NK-92 (cell line): ENCODE measurements around the gene EHBP1L1.

Source experiments
- DNase-seq: peaks from one replicate; lab custom pipeline; 2025; ENCODE audit not compliant: unreplicated experiment; lab: John Stamatoyannopoulos, UW

EHBP1L1 gene

DNA sequence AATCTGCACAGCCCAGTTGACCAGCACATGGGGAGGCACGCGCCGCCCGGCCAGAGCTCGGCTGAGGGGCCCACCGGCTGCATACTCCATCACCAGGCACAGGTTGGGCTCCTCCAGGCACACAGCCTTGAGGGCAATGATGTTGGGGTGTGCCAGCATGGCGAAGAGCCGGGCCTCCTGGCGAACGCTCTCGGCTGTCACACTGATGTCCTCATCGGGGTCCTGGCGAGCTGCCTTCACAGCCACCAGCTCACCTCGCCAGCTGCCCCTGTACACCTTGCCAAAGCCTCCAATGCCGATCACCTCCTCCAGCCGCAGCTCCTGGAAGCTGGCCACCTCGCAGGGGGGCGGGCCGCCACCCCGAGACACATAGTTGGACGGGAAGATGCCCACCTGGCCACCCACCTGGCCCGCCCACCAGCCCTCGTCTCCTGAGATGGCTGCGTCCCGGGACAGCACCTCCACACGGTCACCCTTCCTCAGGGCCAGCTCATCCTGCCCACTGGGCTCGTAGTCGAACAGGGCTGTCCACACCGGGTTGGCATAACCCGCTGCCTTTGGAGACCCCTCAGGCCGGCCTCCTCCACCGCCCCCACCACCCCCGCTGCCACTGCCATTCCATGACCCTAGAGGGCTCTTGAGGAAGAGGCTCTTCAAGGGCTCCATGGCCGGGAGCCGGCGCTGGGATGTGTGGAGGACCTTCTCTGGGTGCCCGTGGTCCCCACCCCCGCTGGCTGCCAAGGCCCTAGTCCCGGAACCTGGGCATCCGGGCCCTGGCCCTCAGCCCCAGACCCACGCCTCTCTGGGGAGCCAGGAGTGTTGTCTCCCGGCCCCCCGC, 37.5 kb downstream of the EHBP1L1 start:
- no peak for DNase-seq

- DNase-seq = peak; percentile 99
Measured at GRCh38 chr11:65615229-65615949, 39.5 kb downstream of the EHBP1L1 start, which contains the start of gene PCNX3. Gene PCNX3 (plus strand): TSS chr11:65615776. CDS start chr11:65616312, 536 bp downstream.

- DNase-seq = no peak
Measured at GRCh38 chr11:65615950-65616574, 40.2 kb downstream of the EHBP1L1 start.

DNA sequence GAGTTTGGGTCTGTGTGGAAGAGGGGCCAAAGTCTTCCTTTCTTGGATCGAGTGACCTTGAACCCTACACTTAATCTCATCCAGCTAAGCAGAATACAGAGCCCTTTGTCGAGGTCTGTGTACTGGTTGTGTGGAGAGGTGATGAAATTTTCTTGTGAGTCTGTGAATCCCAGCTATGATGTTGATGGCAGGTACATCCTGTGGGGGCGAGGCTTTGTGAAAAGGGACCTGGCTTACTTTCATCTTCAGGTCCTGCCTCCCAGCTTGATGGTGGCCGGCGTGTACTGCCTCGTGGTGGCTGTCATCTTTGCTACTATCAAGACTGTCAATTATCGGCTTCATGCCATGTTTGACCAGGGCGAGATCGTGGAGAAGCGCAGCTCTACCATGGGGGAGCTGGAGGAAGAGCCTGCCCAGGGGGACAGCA, 40.7 kb downstream of the EHBP1L1 start:
- no peak for DNase-seq

DNA sequence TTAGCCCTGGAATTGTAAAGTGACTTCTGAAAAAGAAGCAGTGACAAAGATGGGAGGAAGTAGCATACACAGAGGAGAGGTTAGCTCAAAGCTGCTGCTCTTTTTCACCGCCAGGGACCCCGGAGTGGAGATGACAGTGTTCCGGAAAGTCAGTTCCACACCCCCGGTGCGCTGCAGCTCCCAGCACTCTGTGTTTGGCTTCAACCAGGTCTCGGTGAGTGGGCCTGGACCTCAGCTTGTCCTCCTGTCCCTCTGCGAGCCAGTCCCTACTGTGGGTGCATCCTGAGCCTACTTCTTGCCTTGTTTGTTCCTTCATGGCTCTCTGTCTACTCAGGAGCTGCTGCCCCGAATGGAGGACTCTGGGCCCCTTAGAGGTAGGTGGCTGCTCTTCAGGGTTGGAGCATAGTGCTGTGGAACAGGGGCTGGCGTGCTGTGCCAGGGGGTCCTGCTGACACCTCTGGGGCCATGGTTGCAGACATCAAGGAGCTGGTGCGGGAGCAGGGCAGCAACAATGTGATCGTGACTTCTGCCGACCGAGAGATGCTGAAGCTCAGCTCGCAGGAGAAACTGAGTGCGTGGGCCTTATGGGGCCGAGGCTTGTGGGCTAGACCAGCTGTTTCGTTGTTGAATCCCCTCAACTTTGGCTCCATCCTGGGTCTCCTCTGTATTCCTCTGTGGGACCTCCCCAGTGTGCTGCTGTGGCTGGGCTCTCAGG, 41.4 kb downstream of the EHBP1L1 start:
- DNase-seq = no peak

DNA sequence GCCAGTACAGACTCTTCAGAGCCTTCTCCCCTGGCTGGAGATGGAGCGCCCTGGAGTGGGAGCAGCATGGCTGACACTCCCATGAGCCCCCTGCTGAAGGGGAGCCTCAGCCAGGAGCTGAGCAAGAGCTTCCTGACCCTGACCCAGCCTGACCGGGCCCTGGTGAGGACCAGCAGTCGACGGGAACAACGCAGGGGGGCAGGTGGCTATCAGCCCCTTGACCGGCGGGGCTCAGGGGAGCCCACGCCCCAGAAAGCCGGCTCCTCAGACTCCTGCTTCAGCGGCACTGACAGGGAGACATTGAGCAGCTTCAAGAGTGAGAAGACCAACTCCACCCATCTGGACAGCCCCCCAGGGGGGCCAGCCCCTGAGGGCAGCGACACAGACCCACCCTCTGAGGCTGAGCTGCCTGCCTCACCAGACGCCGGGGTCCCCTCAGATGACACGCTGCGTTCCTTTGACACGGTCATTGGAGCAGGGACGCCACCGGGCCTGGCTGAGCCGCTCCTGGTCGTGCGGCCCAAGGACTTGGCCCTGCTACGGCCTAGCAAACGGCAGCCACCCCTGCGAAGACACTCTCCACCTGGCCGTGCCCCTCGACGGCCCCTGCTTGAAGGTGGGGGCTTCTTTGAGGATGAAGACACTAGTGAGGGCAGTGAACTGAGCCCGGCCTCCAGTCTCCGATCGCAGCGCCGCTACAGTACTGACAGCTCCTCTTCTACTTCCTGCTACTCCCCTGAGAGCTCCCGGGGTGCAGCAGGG, 42.3 kb downstream of the EHBP1L1 start:
- no peak for DNase-seq

- no peak for DNase-seq
Measured at GRCh38 chr11:65618763-65619162, 42.9 kb downstream of the EHBP1L1 start.

DNA sequence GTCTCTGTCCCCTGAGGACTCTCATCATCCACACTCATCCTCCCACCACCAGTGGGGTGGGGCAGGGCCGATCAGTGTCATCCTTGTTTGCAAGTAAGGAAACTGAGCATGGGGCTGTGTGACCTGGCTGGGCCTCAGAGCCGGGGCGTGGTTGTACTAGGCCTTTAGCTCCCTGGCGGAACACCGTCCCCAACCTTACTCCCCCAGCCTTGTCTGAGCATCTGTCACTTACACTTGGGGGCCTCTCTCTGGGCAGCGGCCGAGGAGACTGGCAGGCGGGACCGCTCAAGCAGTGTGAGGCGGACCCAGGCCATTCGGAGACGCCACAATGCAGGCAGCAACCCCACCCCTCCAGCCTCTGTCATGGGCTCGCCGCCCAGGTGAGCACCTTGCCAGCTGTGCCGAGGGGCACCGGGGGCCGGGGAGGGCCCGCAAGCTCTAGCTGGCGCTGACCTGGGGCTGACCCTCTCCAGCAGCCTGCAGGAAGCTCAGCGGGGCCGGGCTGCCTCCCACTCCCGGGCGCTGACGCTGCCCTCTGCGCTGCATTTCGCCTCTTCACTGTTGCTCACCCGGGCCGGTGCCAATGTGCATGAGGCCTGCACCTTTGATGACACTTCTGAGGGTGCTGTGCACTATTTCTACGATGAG, 43.6 kb downstream of the EHBP1L1 start:
- DNase-seq = no peak

- no peak for DNase-seq
Measured at GRCh38 chr11:65620666-65621065, 44.8 kb downstream of the EHBP1L1 start.

DNA sequence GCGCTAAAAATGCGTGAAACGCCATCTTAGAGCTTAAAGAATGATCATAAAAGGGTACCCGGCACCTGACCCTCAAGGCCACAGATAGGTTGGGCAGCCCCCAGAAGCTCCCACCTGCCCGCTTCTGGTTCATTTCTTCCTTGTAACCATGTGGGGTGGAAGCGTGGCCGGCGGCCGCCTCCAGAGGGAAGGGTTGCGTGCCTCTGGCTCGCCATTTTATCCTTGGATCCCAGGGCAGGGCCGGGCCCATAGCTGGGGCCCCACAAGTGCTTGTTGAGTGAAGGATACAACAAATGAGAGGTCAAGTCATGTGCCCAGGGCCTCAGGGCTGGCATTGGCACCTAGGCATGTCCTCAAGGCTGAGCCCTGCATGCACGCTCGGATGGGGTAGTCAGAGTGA, 45.6 kb downstream of the EHBP1L1 start:
- DNase-seq = no peak

DNA sequence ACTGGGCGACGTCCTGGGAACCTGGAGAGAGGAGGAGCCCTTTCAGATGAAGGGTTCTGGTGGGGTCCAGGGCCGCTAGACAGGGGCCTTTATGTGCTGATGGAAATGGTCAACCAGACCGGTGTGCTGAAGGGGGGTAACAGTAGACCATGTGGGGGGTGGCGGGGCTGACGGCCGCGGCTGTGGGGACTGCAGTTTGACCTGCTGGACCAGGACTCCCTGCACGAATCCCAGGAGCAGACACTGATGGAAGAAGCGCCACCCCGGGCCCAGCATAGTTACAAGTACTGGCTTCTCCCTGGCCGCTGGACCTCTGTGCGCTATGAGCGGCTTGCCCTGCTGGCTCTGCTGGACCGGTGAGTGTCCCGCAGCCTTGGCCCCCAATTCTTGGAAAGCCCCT, 46.2 kb downstream of the EHBP1L1 start:
- no peak for DNase-seq

DNA sequence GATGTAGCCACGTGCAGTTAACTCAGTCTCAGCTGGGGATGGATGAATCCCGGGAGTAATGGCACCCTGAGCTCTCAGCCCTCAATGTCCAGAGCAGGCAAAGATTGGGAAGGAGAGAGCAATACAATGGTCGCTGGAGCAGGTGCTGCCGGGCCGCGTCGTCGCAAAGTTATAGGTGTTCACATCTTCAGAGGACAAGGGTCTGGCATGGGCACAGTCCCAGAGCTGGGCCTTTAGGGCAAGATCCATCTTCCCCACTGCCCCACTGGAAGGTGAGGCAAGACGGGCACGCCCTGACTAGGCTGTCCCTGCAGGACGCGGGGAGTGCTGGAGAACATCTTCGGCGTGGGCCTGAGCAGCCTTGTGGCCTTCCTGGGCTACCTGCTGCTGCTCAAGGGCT, 47.3 kb downstream of the EHBP1L1 start:
- DNase-seq = no peak

- no peak for DNase-seq
Measured at GRCh38 chr11:65623852-65624616, 48.2 kb downstream of the EHBP1L1 start.

- DNase-seq = no peak
Measured at GRCh38 chr11:65624931-65625627, 49.2 kb downstream of the EHBP1L1 start.

GRCh38 chr11:65625628-65626342, 49.9 kb downstream of the EHBP1L1 start:
- DNase-seq = no peak

DNA sequence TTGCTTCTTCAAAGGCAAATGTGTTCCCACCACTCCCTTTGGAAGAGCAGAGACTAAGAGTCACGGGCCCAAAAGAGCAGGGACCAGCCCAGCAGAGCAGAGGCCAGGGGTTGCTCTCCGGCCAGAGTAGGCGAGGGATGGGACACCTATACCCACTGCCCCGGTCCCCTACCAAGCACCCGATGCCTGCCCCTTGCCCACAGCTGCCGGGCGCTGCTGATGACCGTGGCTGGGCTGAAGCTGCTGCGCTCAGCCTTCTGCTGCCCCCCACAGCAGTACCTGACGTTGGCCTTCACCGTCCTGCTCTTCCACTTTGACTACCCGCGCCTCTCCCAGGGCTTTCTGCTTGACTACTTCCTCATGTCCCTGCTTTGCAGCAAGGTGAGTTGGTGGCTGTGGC, 51.3 kb downstream of the EHBP1L1 start:
- no peak for DNase-seq

DNA sequence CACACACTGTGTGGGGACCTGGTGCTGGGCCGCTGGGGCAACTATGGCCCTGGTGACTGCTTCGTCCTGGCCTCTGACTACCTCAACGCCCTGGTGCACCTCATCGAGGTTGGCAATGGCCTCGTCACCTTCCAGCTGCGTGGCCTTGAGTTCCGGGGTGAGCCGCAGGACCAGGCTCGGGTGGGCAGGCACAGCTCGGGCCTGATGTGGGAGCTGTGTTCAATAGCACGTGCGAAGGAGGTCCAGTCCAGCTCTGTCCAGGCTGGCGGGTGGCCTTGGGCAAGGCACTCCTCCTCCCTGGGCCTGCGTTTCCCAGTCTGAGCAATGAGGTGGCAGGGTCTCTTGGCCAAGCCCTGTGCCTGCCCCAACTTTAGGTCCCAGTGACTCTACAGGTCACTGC, 53.7 kb downstream of the EHBP1L1 start:
- no peak for DNase-seq

GRCh38 chr11:65630215-65630614, 54.4 kb downstream of the EHBP1L1 start:
- DNase-seq = no peak
